Neural cell (in vitro differentiated cells): Measurements from ENCODE around the gene ECI2. TPM values are rescaled to one million over a fixed set of nuclear protein-coding genes. Genes with fewer than 3 reads are reported as not detected.

ENCODE experiments used
- H2AFZ ChIP-seq: fragments of 200-600, 300-800 bp; sonication (generic), shearing (Covaris generic); 2 replicates; pipeline ENCODE4 v1.6.0; 2014; ENCODE audit warnings: low read depth, mild to moderate bottlenecking, antibody characterized with exemption, low read length, moderate library complexity
- H3F3A ChIP-seq: fragments of 200-600 bp; shearing (Covaris generic); 2 replicates; pipeline ENCODE4 v1.6.1; 2016; ENCODE audit warnings: mild to moderate bottlenecking, moderate library complexity, mixed read lengths, antibody characterized with exemption, low read length; ENCODE audit not compliant: insufficient read depth, poor library complexity, severe bottlenecking
- H3K27ac ChIP-seq: fragments of 200-600, 300-800 bp; sonication (generic), shearing (Covaris generic); 2 replicates; pipeline ENCODE4 v1.5.1; 2014; ENCODE audit warnings: mild to moderate bottlenecking, low read length, moderate library complexity
- H3K27me3 ChIP-seq: fragments of 300-800, 200-600 bp; sonication (generic), shearing (Covaris generic); 2 replicates; pipeline ENCODE4 v1.6.0; 2014; ENCODE audit warnings: mild to moderate bottlenecking, low read depth, low read length, moderate library complexity; ENCODE audit not compliant: insufficient read depth
- H3K36me3 ChIP-seq: fragments of 300-800, 200-600 bp; sonication (generic), shearing (Covaris generic); 2 replicates; pipeline ENCODE4 v1.5.1; 2014; ENCODE audit warnings: mild to moderate bottlenecking, antibody characterized with exemption, low read length, moderate library complexity; ENCODE audit not compliant: insufficient read depth
- H3K4me2 ChIP-seq: fragments of 300-800, 200-600 bp; sonication (generic), shearing (Covaris generic); 2 replicates; pipeline ENCODE4 v1.6.0; 2014; ENCODE audit warnings: mild to moderate bottlenecking, low read length
- H3K4me3 ChIP-seq: fragments of 300-800, 200-600 bp; sonication (generic), shearing (Covaris generic); 2 replicates; pipeline ENCODE4 v1.5.1; 2014; ENCODE audit warnings: mild to moderate bottlenecking, low read length, moderate library complexity
- H3K79me2 ChIP-seq: fragments of 200-600 bp; shearing (Covaris generic); replicated peaks from 2 replicates; pipeline ENCODE4 v1.6.0; 2014; ENCODE audit warnings: mild to moderate bottlenecking, low read length, moderate library complexity; ENCODE audit not compliant: insufficient read depth
- H3K9ac ChIP-seq: fragments of 300-800, 200-600 bp; sonication (generic), shearing (Covaris generic); 2 replicates; pipeline ENCODE4 v1.6.1; 2016; ENCODE audit warnings: mild to moderate bottlenecking, low read length, mixed read lengths
- H3K9me2 ChIP-seq: fragments of 200-600 bp; shearing (Covaris generic); 2 replicates; pipeline ENCODE4 v1.6.1; 2016; ENCODE audit warnings: mild to moderate bottlenecking, low read length, mixed read lengths; ENCODE audit not compliant: insufficient read depth
- H3K9me3 ChIP-seq: fragments of 200-600, 300-800 bp; sonication (generic), shearing (Covaris generic); 2 replicates; pipeline ENCODE4 v1.6.1; 2016; ENCODE audit warnings: mild to moderate bottlenecking, mixed run types, low read length, moderate library complexity, mixed read lengths
- H4K20me1 ChIP-seq: fragments of 200-600 bp; shearing (Covaris generic); 2 replicates; pipeline ENCODE4 v1.6.1; 2016; ENCODE audit warnings: mild to moderate bottlenecking, mixed run types; ENCODE audit not compliant: insufficient read depth
- CTCF ChIP-seq: fragments of 450-650 bp; IDR thresholded peaks from 2 replicates; pipeline ENCODE4 v1.5.1; 2014; ENCODE audit warnings: antibody characterized with exemption, mild to moderate bottlenecking, moderate library complexity; ENCODE audit not compliant: poor library complexity, severe bottlenecking
- EP300 ChIP-seq: fragments of 450-650 bp; conservative IDR thresholded peaks from 2 replicates; pipeline ENCODE4 v1.6.1; 2014; ENCODE audit warnings: antibody characterized with exemption, mild to moderate bottlenecking, moderate library complexity; ENCODE audit not compliant: poor library complexity, severe bottlenecking
- EZH2 ChIP-seq: fragments of 200-600, 300-800 bp; shearing (Covaris generic), sonication (generic); IDR thresholded peaks from 2 replicates; pipeline ENCODE4 v1.6.1; 2014; ENCODE audit warnings: antibody characterized with exemption, low read length, borderline replicate concordance, mild to moderate bottlenecking; ENCODE audit not compliant: insufficient read depth, poor library complexity, severe bottlenecking
- MXI1 ChIP-seq: fragments of 450-650 bp; conservative IDR thresholded peaks from 2 replicates; pipeline ENCODE4 v1.6.1; 2014; ENCODE audit warnings: antibody characterized with exemption, mild to moderate bottlenecking; ENCODE audit not compliant: poor library complexity, severe bottlenecking
- POLR2AphosphoS5 ChIP-seq: IDR thresholded peaks from 2 replicates; pipeline ENCODE4 v1.6.1; 2012
- RAD21 ChIP-seq: fragments of 450-650 bp; conservative IDR thresholded peaks from 2 replicates; pipeline ENCODE4 v1.6.1; 2014; ENCODE audit warnings: antibody characterized with exemption, mild to moderate bottlenecking, moderate library complexity
- REST ChIP-seq: IDR thresholded peaks from 2 replicates; pipeline ENCODE4 v1.6.1; 2012; ENCODE audit warnings: borderline replicate concordance
- SMC3 ChIP-seq: fragments of 450-650 bp; conservative IDR thresholded peaks from 2 replicates; pipeline ENCODE4 v1.6.1; 2014; ENCODE audit warnings: antibody characterized with exemption, mild to moderate bottlenecking, moderate library complexity; ENCODE audit not compliant: poor library complexity
- TAF1 ChIP-seq: IDR thresholded peaks from 2 replicates; pipeline ENCODE4 v1.6.1; 2012; ENCODE audit warnings: low read depth
- polyA plus RNA-seq: library from polyadenylated mRNA; depleted of rRNA; stranded (reverse); fragments of >200 nt; gene quantifications from 2 replicates; pipeline ENCODE4 v1.2.3, GENCODE V29; 2014

Gene ECI2
- polyA plus RNA-seq, 1 donor from 2014 or later, result 27.5 TPM

GRCh38 chr6:4105980-4106536 lies 29.3 kb downstream of the ECI2 start:
- Histone ChIP-seq H3K27me3 (no peaks in the 10 kb centered on the region), H3K79me2 (no peaks in the 10 kb centered on the region), H2AFZ (no peak overlapping the region), H4K20me1 (no peaks in the 10 kb centered on the region), H3K9me2 (no peaks in the 10 kb centered on the region), H3K4me2 (no peak overlapping the region), H3K4me3 (no peak overlapping the region), H3K9ac (no peak overlapping the region), H3K27ac (no peak overlapping the region), H3K9me3 (no peaks in the 10 kb centered on the region), H3K36me3 (no peaks in the 10 kb centered on the region), H3F3A (no peaks in the 10 kb centered on the region)
- TF ChIP-seq CTCF (no peak), POLR2AphosphoS5 (no peak)

- no peaks in the 10 kb centered on the region for H3K79me2 ChIP-seq
- H3K9me3 ChIP-seq, result no peaks in the 10 kb centered on the region
- H3K36me3 ChIP-seq, result no peaks in the 10 kb centered on the region
Measured at GRCh38 chr6:4103929-4104328, 31.4 kb downstream of the ECI2 start.

More at GRCh38 chr6:4103929-4104328, 31.4 kb downstream of the ECI2 start:
- H3K9ac ChIP-seq, result no peak overlapping the region
- H3K4me3 ChIP-seq, result no peak overlapping the region
- no peaks in the 10 kb centered on the region for H4K20me1 ChIP-seq
- no peaks in the 10 kb centered on the region for H3K9me2 ChIP-seq
- H3K27ac ChIP-seq, result no peak overlapping the region
- no peak for TF ChIP-seq MXI1
- no peak for TF ChIP-seq CTCF
- TF ChIP-seq POLR2AphosphoS5, result no peak
- TF ChIP-seq EP300, result no peak
- no peak for TF ChIP-seq RAD21
- no peak for TF ChIP-seq REST
- no peak for TF ChIP-seq EZH2
- no peak for TF ChIP-seq SMC3
- no peak for TF ChIP-seq TAF1
- no peaks in the 10 kb centered on the region for H3K27me3 ChIP-seq
- H3F3A ChIP-seq, result no peaks in the 10 kb centered on the region
- H3K4me2 ChIP-seq, result no peak overlapping the region
- no peak overlapping the region for H2AFZ ChIP-seq
